ENCODE data around the gene RDX.
"Not testable (repeated sequence)": the region's sequence is repeated elsewhere in the genome, so short reads cannot be mapped to it uniquely, and the experiment has no call there.

The RDX gene

GRCh38 chr11:110198031-110198729 lies 98.2 kb downstream of the RDX start:
- no peak for DNase-seq

GRCh38 chr11:110196884-110197420 lies 99.5 kb downstream of the RDX start:
- DNase-seq, result no peak

DNA sequence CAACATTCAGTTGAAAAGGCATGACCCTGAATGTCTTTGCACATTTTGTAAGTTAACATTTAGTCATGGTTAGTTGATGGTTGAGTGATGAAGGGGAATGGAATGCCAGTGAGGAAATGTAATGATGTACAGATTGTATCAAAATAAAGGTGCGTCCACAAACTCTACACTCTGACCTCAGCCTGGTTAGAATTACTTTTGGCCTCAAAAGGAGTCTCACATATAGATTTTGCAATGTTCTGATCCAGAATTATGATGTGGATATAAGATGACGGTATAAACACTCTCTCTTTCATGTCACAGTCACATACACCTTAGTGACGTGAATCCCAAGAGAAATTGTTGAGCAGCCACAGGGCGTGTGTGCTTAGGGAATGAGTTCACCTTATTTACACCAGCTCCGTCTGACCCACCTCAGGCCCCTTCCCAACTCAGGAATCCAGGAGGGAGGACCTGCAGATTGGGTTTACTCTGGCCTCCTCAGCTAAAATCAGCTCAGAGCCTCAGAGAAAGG lies 100.1 kb downstream of the RDX start:
- no peak for DNase-seq

DNA sequence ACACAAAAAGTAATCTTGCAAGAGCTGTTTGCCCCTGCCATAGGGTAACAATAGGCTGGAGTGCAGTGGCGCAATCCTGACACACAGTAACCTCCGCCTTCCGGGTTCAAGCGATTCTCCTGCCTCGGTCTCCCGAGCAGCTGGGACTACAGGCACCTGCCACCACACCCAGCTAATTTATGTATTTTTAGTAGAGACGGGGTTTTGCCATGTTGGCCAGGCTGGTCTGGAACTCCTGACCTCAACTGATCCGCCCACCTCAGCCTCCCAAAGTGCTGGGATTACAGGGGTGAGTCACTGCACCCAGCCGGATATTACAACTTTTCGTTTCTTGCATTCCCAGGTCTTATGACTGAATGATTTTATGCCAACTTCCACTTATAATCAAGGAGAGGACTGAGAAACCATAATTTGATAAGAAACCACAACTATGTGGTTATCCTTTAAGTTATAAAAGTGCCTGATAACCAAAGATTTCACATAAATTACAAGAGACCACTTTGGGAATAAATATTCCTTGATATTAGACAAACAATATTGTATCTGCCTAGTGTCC lies 102.1 kb downstream of the RDX start:
- DNase-seq, result not testable (repeated sequence)

GRCh38 chr11:110192604-110193282 lies 103.7 kb downstream of the RDX start:
- DNase-seq, result not testable (repeated sequence)

- DNase-seq, result no peak
Observed at GRCh38 chr11:110190885-110191284, 105.5 kb downstream of the RDX start.

DNA sequence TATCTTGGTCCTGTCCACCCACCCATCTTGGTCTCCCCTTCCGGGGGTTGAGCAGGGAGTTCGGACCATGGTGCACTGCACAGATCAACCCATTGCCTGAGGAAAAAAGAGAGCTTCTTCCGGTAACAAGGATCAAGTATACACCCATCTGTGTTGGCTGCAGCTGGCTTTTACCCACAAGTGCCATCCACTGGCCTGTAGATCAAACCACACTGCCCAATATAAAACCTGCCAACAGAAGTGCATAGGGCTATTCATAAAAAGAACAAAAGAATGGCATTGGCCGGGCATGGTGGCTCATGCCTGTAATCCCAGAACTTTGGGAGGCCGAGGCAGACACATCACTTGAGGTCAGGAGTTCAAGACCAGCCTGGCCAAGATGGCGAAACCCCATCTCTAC lies 108.7 kb downstream of the RDX start:
- no peak for DNase-seq

- no peak for DNase-seq
Observed at GRCh38 chr11:110186867-110187266, 109.5 kb downstream of the RDX start.

- no peak for DNase-seq
Observed at GRCh38 chr11:110186456-110186855, 110.0 kb downstream of the RDX start.

GRCh38 chr11:110185599-110185998 lies 110.8 kb downstream of the RDX start:
- no peak for DNase-seq

DNA sequence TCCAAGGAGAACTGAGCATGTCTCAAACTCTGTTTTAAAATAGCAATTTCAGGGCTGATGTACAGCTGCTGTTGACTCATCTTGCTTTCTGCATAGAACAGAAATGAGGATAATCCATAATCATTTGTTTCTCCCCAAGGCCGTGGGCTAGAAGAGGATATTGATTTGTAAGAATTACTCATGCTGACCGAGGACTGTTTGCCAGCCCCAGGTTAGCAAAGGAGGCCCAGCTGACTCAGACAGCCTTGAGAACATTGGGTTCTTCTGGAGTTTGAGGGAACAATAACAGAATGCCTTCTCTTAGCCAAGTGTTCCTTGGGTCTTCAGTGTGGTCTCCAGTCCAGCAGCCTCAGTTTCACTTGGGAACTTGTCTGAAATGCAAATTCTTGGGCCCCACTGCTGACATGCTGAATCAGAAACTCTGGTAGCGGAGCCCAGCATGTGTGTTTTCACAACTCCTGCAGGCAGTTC lies 111.3 kb downstream of the RDX start:
- no peak for DNase-seq

- DNase-seq, result no peak
Observed at GRCh38 chr11:110184456-110184855, 112.0 kb downstream of the RDX start.

- no peak for DNase-seq
Observed at GRCh38 chr11:110182886-110183285, 113.5 kb downstream of the RDX start.

DNA sequence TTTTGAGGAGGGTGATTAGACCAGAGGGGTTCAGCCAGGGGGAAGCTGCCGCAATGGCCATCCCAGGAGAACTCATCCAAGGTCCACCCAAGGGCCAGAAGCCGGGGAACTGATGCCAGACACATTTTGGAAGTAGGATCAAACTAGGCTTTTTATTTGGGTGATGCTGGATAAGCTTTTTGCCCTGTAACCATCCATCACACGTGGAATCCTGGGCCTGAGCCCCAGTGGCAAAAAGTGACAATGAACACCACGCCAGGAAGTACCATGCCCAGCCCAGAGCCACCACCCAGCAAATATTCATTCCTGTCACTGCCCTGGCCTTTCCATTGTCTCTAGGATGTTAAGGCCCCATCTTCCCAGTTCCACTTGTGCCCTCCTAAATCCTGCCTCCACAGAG lies 117.3 kb downstream of the RDX start:
- DNase-seq, result no peak

DNA sequence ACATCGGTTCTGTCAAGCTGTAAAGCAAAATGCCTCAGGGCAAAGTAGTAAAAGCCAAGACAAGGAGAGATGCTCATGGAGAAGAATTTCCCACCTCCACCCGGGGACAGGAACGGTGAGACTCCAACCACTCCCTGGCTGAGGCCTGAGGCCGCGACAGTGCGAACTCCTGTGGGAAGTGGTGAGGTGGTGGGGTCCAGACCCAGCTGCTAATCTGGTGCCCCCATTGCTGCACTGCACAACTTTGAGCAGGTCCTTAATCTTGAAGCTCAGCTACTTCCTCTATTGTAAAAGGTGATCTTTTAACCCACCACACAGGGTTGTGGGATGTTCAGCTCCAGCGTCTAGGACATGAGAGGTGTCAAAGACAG lies 119.3 kb downstream of the RDX start:
- no peak for DNase-seq

DNA sequence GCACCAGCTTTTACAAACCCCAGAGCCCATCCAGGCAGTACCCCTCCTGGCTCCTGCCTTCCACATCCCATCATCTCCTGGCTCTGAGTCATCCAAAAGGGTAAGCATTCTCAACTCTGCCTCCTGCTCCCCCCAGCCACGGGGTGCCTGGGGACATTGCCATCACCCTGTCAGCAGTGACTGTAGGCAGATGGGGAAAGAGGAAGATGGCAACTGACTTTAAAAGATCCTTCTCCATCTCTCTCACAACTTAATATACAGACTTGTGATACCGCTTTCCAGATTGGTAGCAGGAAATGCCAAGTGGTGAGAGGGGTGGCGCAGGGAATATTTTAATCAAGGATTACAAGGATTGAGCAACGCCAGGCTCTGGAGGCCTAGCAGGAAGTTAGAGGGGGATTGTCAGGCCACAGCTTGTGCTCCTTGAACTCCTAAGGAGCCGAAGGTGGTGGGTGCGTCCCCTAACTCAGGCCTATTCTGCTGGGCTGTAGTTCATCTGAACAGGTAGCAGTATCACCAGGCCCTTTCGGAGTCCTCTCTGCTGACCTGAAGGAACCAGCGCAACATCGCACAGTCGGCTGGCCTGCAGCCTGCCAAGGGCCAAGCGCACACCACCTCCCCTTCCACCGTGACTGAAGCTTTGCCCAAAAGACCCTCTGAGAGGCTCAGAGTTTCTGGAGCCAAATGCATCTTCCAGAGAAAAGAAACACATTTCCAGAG lies 119.9 kb downstream of the RDX start:
- no peak for DNase-seq

DNA sequence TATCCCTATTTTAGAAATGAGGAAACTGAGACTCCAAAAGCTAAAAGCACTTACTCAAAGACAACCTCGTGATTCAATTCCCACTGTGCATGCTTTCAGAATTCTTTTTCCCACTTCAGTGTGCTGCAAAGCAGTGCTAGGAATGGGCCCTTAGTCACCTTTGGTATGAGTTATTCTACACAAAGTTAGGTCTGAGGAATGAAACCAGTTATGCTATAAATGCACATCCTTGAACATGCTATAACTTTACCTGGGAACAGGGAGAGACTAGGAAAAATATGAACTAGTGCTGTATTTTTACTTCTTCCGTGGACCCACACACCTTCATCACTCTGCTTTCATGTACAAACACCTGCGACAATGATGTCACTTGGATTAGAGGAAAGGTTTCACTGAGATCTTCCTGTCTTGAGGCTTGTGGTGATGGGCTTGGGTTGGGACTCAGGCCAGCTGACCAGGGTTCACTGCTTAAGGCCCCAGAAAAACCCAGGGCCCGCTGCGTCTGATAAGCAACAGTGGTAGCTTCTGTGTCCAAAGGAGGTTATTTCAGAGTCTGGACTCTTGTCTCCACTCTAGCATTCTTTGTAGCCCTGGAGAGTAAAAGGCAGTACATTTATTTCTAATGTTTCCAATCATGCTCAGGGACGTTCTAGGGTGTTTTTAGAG lies 121.6 kb downstream of the RDX start:
- DNase-seq, result no peak

- DNase-seq, result peak; percentile 68
Observed at GRCh38 chr11:110173811-110174644, 122.4 kb downstream of the RDX start.

GRCh38 chr11:110172468-110173065 lies 123.8 kb downstream of the RDX start:
- no peak for DNase-seq

GRCh38 chr11:110169738-110170137 lies 126.7 kb downstream of the RDX start:
- DNase-seq, result no peak
